BLaER1 (cell line): Measurements from ENCODE around the gene TBC1D21.
"Not testable (repeated sequence)": the region's sequence is repeated elsewhere in the genome, so short reads cannot be mapped to it uniquely, and the experiment has no call there.

Source experiments
- H3K27ac ChIP-seq: shearing (Covaris generic); formaldehyde crosslinking; 2 replicates; pipeline ENCODE4 v1.8.1; 2022
- H3K27me3 ChIP-seq: shearing (Covaris generic); formaldehyde crosslinking; 2 replicates; pipeline ENCODE4 v1.8.1; 2022
- H3K36me3 ChIP-seq: shearing (Covaris generic); formaldehyde crosslinking; 2 replicates; pipeline ENCODE4 v1.8.1; 2022
- H3K4me1 ChIP-seq: shearing (Covaris generic); formaldehyde crosslinking; 2 replicates; pipeline ENCODE4 v1.8.1; 2022
- H3K4me2 ChIP-seq: shearing (Covaris generic); formaldehyde crosslinking; 2 replicates; pipeline ENCODE4 v1.8.1; 2022
- H3K4me3 ChIP-seq: shearing (Covaris generic); formaldehyde crosslinking; 2 replicates; pipeline ENCODE4 v1.8.1; 2022
- H3K9ac ChIP-seq: shearing (Covaris generic); formaldehyde crosslinking; 2 replicates; pipeline ENCODE4 v1.8.1; 2022
- H3K9me3 ChIP-seq: shearing (Covaris generic); formaldehyde crosslinking; 2 replicates; pipeline ENCODE4 v1.8.1; 2022
- H4K20me1 ChIP-seq: shearing (Covaris generic); formaldehyde crosslinking; 2 replicates; pipeline ENCODE4 v1.8.1; 2022
- Cebpa-rat ChIP-seq: shearing (Covaris generic); IDR thresholded peaks from 2 replicates; pipeline ENCODE4 v1.8.1; 2022

Gene TBC1D21

DNA sequence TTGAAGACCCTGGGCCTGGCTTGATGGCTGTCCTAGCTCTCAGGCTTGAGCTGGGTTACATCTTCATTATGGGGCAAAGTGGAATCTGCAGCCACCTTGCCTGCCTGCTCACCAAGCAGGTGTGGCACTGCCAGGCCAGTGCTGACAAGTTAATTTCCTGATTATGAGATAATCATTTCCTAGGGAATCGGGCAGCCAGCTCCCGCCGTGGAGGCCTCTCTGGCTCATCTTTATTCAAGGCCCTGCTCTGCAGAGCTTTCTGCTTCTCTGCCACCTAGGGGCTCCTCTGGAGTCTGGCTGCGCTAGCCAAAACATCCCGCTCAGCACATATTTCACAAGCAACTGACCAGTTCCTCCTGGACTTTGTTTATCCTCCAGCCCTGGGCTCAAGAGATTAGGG, 62.8 kb downstream of the TBC1D21 start:
- H3K27me3 ChIP-seq, result no peaks in the 10 kb centered on the region
- no peaks in the 10 kb centered on the region for H3K36me3 ChIP-seq
- no peak for TF ChIP-seq Cebpa-rat
- H3K4me3 ChIP-seq, result no peak overlapping the region
- H3K27ac ChIP-seq, result no peak overlapping the region
- no peak overlapping the region for H3K4me2 ChIP-seq
- H3K9ac ChIP-seq, result no peak overlapping the region
- no peaks in the 10 kb centered on the region for H3K9me3 ChIP-seq
- H3K4me1 ChIP-seq, result peaks cover 20% of the 10 kb centered on the region
- no peaks in the 10 kb centered on the region for H4K20me1 ChIP-seq

DNA sequence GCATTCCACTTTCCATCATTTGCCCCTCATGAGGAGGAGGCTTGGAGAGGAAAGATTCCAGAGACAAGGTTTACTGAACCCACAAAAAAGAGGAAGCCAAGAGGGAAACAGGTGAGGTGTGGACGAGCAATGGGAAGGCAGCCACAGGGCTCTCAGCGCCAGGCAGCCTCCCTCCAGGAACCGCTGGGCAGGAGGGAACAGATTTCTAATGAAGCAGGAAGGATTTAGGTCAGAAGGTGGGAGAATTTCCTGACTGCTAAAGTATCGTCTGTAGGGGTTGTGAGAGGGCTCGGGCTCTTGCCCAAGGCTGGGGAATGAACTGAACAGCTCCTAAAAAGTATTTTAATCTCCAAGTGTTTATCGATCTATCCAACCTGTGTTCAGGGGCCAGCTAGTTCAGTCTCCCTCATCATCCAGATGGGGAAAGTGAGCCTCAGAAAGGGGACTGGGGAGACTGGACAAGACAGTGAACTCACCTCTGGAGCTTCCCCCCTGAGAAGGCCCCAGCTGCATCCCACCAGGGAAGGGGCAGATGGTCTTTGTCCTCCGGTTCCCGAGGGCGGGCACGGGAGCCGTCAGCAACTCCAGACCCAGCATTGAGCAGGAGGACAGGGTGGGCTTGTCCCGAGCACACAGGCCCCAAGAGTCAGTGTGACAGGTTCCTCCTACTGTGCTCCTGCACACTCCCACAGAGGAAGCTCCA, 63.4 kb downstream of the TBC1D21 start:
- peaks cover 16% of the 10 kb centered on the region for H3K4me1 ChIP-seq
- H3K4me2 ChIP-seq, result no peak overlapping the region
- no peak overlapping the region for H3K27ac ChIP-seq
- TF ChIP-seq Cebpa-rat, result no peak
- no peak overlapping the region for H3K9ac ChIP-seq
- no peaks in the 10 kb centered on the region for H3K27me3 ChIP-seq
- H3K36me3 ChIP-seq, result no peaks in the 10 kb centered on the region
- no peaks in the 10 kb centered on the region for H3K9me3 ChIP-seq
- H3K4me3 ChIP-seq, result no peak overlapping the region
- no peaks in the 10 kb centered on the region for H4K20me1 ChIP-seq

DNA sequence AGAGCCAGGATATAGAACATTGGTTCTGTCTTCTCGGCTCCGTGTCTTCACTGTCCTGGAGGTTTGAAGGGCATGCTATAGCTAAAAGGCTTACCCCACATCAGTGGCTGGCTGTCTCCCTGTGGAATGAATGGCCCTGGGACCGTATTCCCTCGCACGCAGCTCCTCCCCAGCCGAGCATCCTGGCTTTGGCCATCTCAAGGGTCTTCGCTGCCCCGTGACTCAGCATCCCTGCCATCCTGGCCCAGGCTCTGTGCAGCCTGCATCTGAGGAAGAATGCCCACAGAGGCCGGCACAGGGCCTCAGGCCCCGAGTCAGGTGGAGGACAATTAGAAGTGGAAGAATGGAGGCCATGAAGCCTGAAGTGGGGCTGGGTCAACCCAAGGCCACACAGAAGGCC, 63.9 kb downstream of the TBC1D21 start:
- no peaks in the 10 kb centered on the region for H3K27me3 ChIP-seq
- H4K20me1 ChIP-seq, result no peaks in the 10 kb centered on the region
- no peak overlapping the region for H3K9ac ChIP-seq
- no peak overlapping the region for H3K4me3 ChIP-seq
- no peak overlapping the region for H3K27ac ChIP-seq
- no peak overlapping the region for H3K4me2 ChIP-seq
- H3K36me3 ChIP-seq, result no peaks in the 10 kb centered on the region
- H3K9me3 ChIP-seq, result no peaks in the 10 kb centered on the region
- H3K4me1 ChIP-seq, result peaks cover 13% of the 10 kb centered on the region; the same call in 1 of the 2 replicates
- TF ChIP-seq Cebpa-rat, result no peak

DNA sequence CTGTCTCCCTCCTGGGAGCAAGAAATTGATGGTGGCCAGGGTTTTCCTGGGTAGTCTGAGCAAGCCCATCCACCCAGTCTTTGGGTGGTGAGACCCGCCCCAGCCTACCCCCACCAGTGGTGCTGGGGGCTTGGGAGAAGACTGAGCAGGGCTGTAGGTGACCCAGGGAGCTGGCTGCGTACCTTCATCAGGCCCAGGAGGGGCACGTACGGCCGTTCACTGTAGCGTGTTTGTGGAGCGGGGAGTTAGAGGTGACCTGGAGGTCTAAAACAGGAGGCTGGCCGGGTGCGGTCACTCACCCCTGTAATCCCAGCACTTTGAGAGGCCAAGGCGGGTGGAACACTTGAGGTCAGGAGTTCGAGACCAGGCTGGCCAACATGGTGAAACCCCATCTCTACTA, 64.4 kb downstream of the TBC1D21 start:
- Histone ChIP-seq H3K4me2 (no peak overlapping the region), H3K4me3 (no peak overlapping the region)
- TF ChIP-seq Cebpa-rat, result no peak

DNA sequence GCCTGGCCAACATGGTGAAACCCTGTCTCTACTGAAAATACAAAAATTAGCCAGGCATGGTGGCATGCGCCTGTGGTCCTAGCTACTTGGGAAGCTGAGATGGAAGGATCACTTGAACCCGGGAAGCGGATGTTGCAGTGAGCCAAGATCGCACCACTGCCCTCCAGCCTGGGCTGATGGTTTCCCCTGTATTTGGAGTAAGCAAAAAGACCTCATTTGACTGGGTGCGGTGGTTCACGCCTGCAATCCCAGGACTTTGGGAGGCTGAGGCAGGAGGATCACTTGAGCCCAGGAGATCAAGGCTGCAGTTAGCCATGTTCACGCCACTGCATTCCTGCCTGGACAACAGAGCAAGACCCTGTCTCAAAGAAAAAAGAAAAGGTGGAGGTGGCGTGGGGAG, 65.2 kb downstream of the TBC1D21 start:
- H3K9me3 ChIP-seq, H3K4me3 ChIP-seq, H3K27ac ChIP-seq, H3K36me3 ChIP-seq, H3K27me3 ChIP-seq, H4K20me1 ChIP-seq, H3K4me2 ChIP-seq, H3K9ac ChIP-seq: not testable (repeated sequence)
- peaks cover 13% of the 10 kb centered on the region; the same call in 1 of the 2 replicates for H3K4me1 ChIP-seq

More for the DNA sequence above, 64.4 kb downstream of the TBC1D21 start:
- Histone ChIP-seq H3K27me3 (no peaks in the 10 kb centered on the region), H4K20me1 (no peaks in the 10 kb centered on the region), H3K4me1 (peaks cover 13% of the 10 kb centered on the region; the same call in 1 of the 2 replicates), H3K9ac (no peak overlapping the region), H3K36me3 (no peaks in the 10 kb centered on the region), H3K27ac (no peak overlapping the region), H3K9me3 (no peaks in the 10 kb centered on the region)
